Erythroblast (primary cell): Measurements from ENCODE around the gene NDRG3.

Experiments
- GATA1 ChIP-seq: IDR thresholded peaks from 2 replicates; pipeline ENCODE4 v1.6.1; 2011; ENCODE audit warnings: low read depth, mild to moderate bottlenecking, control low read depth, low read length, moderate library complexity
- POLR2A ChIP-seq: IDR thresholded peaks from 2 replicates; pipeline ENCODE4 v1.6.1; 2011; ENCODE audit warnings: mild to moderate bottlenecking, low read length

GRCh38 chr20:36672991-36673390 lies 72.9 kb downstream of the NDRG3 start:
- TF ChIP-seq POLR2A (no peak), GATA1 (no peak)
